IPS-18c (cell line): ENCODE results near the gene LIPN.

Source experiments
- H3K4me3 ChIP-seq: 2 replicates; pipeline ENCODE4 v1.7.0; 2013; ENCODE audit warnings: low read depth, mild to moderate bottlenecking, low read length, moderate library complexity; ENCODE audit not compliant: insufficient read depth
- H3K9me3 ChIP-seq: one replicate; pipeline ENCODE4 v1.6.1; 2013; ENCODE audit warnings: mild to moderate bottlenecking, low read length, moderate library complexity; ENCODE audit not compliant: control insufficient read depth, insufficient read depth

Gene LIPN

GRCh38 chr10:88764110-88764509 is 4.3 kb downstream of the LIPN start:
- no peak overlapping the region for H3K4me3 ChIP-seq
- H3K9me3 ChIP-seq = no peaks in the 10 kb centered on the region

DNA sequence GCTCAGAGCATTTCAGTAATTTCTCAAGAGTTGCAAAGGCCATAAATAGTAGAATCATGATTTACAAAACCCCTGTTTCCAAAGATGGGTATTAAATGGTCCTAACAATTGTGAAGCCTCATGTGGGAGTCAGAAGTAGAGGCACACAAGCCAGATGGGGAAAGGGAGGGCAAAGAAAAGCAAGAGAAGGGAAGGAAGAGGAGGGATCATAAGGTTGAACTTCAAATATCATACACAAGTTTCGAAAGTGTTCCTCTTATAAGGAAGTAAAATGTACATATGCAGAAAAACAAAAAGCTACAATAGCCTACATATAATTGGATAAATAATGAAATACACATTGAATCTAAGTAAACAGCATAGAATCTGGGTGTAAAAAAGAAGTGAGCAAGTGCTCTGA is 6.0 kb downstream of the LIPN start:
- Histone ChIP-seq H3K4me3 (no peak overlapping the region), H3K9me3 (no peaks in the 10 kb centered on the region)

- Histone ChIP-seq H3K9me3 (no peaks in the 10 kb centered on the region), H3K4me3 (no peak overlapping the region)
These were observed 9.6 kb downstream of the LIPN start for GRCh38 chr10:88769384-88769783.

GRCh38 chr10:88781206-88781605 is 21.4 kb downstream of the LIPN start:
- no peak overlapping the region for H3K4me3 ChIP-seq
- no peaks in the 10 kb centered on the region for H3K9me3 ChIP-seq

GRCh38 chr10:88782222-88782621 is 22.4 kb downstream of the LIPN start:
- Histone ChIP-seq H3K4me3 (no peak overlapping the region), H3K9me3 (no peaks in the 10 kb centered on the region)

DNA sequence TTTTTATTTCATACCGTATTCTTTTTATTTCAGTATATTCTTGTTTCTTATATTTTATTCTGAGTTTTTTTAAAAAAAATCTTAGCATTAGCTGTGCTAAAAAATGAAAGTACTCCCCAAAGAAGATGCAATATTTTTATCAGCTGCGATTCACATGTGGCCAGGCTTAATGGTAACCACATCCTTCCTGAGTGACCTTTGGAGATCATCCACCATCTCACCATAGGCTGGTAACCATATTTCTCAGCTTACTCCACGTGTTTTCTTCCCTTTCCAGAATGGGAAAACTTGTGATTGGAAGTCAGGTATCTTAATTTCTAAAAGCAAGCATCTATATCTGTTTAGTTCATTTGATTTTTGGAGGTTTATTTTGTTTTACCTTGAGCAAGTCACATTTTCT is 23.9 kb downstream of the LIPN start:
- H3K4me3 ChIP-seq = no peak overlapping the region
- H3K9me3 ChIP-seq = no peaks in the 10 kb centered on the region

- H3K4me3 ChIP-seq = no peak overlapping the region
These were observed 26.4 kb downstream of the LIPN start for GRCh38 chr10:88786032-88786770.

DNA sequence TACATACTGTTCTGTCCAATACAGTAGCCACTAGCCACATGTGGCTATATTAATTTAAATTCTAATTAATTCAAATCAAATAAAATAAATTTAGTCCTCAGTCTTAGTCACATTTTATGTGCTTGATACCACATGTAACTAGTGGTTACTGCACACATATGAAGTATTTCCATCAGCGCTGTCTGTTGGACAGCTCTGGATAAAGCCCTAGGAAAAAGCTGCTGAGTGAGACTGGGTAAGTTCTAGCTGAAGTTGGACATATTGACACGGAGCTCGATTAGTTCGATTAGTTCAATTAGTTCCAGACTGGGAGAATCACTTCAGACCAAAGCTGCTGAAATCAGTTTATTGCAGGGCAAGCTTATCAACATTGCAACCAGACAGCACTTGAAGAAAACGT is 27.6 kb downstream of the LIPN start:
- H3K4me3 ChIP-seq = no peak overlapping the region
- no peaks in the 10 kb centered on the region for H3K9me3 ChIP-seq

More at GRCh38 chr10:88786032-88786770, 26.4 kb downstream of the LIPN start:
- H3K9me3 ChIP-seq = no peaks in the 10 kb centered on the region

GRCh38 chr10:88788924-88789323 is 29.1 kb downstream of the LIPN start:
- no peaks in the 10 kb centered on the region for H3K9me3 ChIP-seq
- H3K4me3 ChIP-seq = no peak overlapping the region

- Histone ChIP-seq H3K4me3 (no peak overlapping the region), H3K9me3 (no peaks in the 10 kb centered on the region)
These were observed 32.1 kb downstream of the LIPN start for GRCh38 chr10:88791924-88792323.

GRCh38 chr10:88792661-88793060 is 32.8 kb downstream of the LIPN start:
- Histone ChIP-seq H3K9me3 (no peaks in the 10 kb centered on the region), H3K4me3 (no peak overlapping the region)

DNA sequence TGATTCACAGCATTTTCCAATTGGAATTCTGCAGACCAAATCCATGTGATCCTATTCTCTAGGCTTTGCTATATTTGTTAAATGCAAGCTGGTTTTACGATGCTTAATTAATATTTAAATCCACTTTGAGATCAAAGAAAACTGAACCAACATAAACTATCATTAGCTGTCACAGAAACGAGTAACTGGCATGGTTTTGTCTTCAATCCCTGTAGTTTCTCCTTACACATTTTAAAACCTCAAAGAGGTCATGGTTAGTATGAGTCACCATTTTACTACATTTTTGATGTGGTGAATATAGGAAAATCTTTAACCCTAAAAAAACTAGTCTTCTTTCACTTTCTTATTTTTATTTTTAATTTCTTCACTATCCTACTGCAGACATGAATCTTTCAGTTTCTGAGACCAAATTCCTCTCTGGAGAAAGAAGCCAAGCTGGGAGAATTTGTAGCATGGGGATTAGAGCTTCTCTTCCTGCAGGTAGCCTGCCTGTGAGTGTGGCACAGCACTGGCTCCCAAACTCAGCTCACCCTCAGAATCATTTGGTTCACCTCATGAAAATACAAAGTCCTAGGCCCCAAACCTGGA is 34.0 kb downstream of the LIPN start:
- Histone ChIP-seq H3K4me3 (no peak overlapping the region), H3K9me3 (no peaks in the 10 kb centered on the region)

- no peaks in the 10 kb centered on the region for H3K9me3 ChIP-seq
These were observed 34.9 kb downstream of the LIPN start for GRCh38 chr10:88794731-88795130.

GRCh38 chr10:88800152-88801125 is 40.6 kb downstream of the LIPN start:
- Histone ChIP-seq H3K9me3 (no peaks in the 10 kb centered on the region), H3K4me3 (no peak overlapping the region)

More at GRCh38 chr10:88794731-88795130, 34.9 kb downstream of the LIPN start:
- no peak overlapping the region for H3K4me3 ChIP-seq

- Histone ChIP-seq H3K4me3 (no peak within 1 kb of the TSS), H3K9me3 (no peaks in the 10 kb centered on the region)
These were observed 42.9 kb downstream of the LIPN start, which contains the start of gene LIPM for GRCh38 chr10:88802523-88803285. Gene LIPM (plus strand): TSS chr10:88802730. CDS start chr10:88802897, 167 bp downstream.

DNA sequence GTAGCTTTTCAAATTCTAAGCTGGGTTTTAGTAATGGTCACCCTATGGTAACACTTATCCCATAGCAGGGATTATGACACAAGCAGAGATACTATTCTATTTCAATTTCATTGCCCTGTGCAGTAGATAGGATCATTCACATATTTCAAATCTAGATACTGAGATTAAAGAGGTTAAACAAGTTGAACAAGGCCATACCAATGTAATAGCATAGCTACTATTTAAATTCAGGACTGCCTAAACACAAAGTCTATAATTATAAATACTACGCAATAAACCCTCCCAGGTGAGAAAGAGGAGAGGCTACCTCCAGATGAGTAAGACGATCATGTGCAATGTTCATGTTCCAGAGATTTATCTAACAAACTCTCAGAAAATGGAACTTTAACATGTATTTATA is 43.8 kb downstream of the LIPN start:
- H3K4me3 ChIP-seq = no peak overlapping the region
- H3K9me3 ChIP-seq = no peaks in the 10 kb centered on the region
